Fibroblast of villous mesenchyme (primary cell): ENCODE data around the gene BANK1. TPM values are rescaled to one million over a fixed set of nuclear protein-coding genes. Genes with fewer than 3 reads are reported as not detected.

Source experiments
- DNase-seq: peaks from one replicate; pipeline ENCODE4 v3.0.0-alpha.2; 2010; ENCODE audit warnings: low read depth
- H3K4me3 ChIP-seq: 2 replicates; pipeline ENCODE4 v1.5.1; 2011; ENCODE audit warnings: low read depth, mild to moderate bottlenecking, low read length
- CTCF ChIP-seq: IDR thresholded peaks from 2 replicates; pipeline ENCODE4 v1.5.1; 2012; ENCODE audit warnings: low read depth, mild to moderate bottlenecking, low read length; ENCODE audit not compliant: insufficient read depth
- total RNA-seq: library from RNA; depleted of rRNA; stranded (reverse); fragments of >200 nt; gene quantifications from 2 replicates; pipeline ENCODE4 v1.2.3, GENCODE V29; 2012

BANK1 gene
- total RNA-seq, 1 donor, result 0.86 TPM

- DNase-seq, result no peak
- H3K4me3 ChIP-seq, result no peak overlapping the region
- TF ChIP-seq CTCF, result no peak
Observed at GRCh38 chr4:101938836-101939235, 148.3 kb downstream of the BANK1 start.

GRCh38 chr4:101941816-101942358, 151.4 kb downstream of the BANK1 start:
- TF ChIP-seq CTCF, result no peak
- no peak for DNase-seq
- no peak overlapping the region for H3K4me3 ChIP-seq

- DNase-seq, result no peak
- H3K4me3 ChIP-seq, result no peak overlapping the region
- TF ChIP-seq CTCF, result no peak
Observed at GRCh38 chr4:101942891-101943290, 152.4 kb downstream of the BANK1 start.

- peak; percentile 47 for DNase-seq
- H3K4me3 ChIP-seq, result no peak overlapping the region
- no peak for TF ChIP-seq CTCF
Observed at GRCh38 chr4:101944649-101945048, 154.1 kb downstream of the BANK1 start.

GRCh38 chr4:101948055-101948454, 157.5 kb downstream of the BANK1 start:
- no peak for DNase-seq
- no peak for TF ChIP-seq CTCF
- no peak overlapping the region for H3K4me3 ChIP-seq

- DNase-seq, result no peak
- no peak for TF ChIP-seq CTCF
- H3K4me3 ChIP-seq, result no peak overlapping the region
Observed at GRCh38 chr4:101948951-101949350, 158.4 kb downstream of the BANK1 start.
